ENCODE results near the gene CEP72. TPM values are rescaled to one million over a fixed set of nuclear protein-coding genes. Genes with fewer than 3 reads are reported as not detected.

Gene CEP72
- total and polyA plus RNA-seq, 2 experiments from 2014 or later = 3.2 to 4.2 TPM

DNA sequence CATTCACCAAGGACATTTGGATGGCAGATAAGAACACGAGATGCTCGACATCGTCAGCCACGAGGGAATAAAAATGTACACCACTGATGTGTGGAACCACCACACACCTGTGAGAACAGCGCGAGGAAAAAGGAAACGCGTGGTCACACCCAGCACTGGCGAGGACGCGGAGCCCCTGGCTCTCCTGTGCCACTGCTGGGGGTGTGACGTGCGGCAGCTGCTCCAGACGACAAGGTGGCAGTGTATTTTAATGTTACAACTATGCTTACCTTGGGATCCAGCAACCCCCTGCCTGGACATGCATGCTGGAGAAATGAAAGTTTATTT, 13.6 kb upstream of the CEP72 start:
- 89% methylated on average over 14 of the region's 14 CpGs for WGBS (ENCODE audit: low lambda C conversion rate, missing lambda C conversion rate)
- Histone ChIP-seq H4K20me1 (ENCODE audit: insufficient read depth, poor library complexity, severe bottlenecking) (no peaks in the 10 kb centered on the region), H3K27me3 (peaks cover 30% of the 10 kb centered on the region), H3K79me2 (no peaks in the 10 kb centered on the region), H3K9me3 (ENCODE audit: low read depth) (no peaks in the 10 kb centered on the region), H3K4me1 (ENCODE audit: insufficient read depth) (no peaks in the 10 kb centered on the region), H3K4me3 (no peak overlapping the region), H3K4me2 (no peak overlapping the region), H3K9me2 (replicated peaks; ENCODE audit: insufficient read depth) (no peaks in the 10 kb centered on the region), H3K36me3 (replicated peaks; ENCODE audit: insufficient read depth, low read depth) (no peaks in the 10 kb centered on the region), H2AFZ (no peak overlapping the region), H3K27ac (no peak overlapping the region)
- DNase-seq (ENCODE audit: low spot score) = no peak
- TF ChIP-seq, protein P1, sequence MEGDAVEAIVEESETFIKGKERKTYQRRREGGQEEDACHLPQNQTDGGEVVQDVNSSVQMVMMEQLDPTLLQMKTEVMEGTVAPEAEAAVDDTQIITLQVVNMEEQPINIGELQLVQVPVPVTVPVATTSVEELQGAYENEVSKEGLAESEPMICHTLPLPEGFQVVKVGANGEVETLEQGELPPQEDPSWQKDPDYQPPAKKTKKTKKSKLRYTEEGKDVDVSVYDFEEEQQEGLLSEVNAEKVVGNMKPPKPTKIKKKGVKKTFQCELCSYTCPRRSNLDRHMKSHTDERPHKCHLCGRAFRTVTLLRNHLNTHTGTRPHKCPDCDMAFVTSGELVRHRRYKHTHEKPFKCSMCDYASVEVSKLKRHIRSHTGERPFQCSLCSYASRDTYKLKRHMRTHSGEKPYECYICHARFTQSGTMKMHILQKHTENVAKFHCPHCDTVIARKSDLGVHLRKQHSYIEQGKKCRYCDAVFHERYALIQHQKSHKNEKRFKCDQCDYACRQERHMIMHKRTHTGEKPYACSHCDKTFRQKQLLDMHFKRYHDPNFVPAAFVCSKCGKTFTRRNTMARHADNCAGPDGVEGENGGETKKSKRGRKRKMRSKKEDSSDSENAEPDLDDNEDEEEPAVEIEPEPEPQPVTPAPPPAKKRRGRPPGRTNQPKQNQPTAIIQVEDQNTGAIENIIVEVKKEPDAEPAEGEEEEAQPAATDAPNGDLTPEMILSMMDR (IDR thresholded peaks at IDR 0.05; ENCODE audit: poor library complexity) = no peak
- TF ChIP-seq EZH2 (IDR thresholded peaks at IDR 0.05; ENCODE audit: borderline replicate concordance) = no peak
- TF ChIP-seq EZH2phosphoT487 (IDR thresholded peaks at IDR 0.05; ENCODE audit: low read depth, severe bottlenecking, unreplicated experiment) = no peak

DNA sequence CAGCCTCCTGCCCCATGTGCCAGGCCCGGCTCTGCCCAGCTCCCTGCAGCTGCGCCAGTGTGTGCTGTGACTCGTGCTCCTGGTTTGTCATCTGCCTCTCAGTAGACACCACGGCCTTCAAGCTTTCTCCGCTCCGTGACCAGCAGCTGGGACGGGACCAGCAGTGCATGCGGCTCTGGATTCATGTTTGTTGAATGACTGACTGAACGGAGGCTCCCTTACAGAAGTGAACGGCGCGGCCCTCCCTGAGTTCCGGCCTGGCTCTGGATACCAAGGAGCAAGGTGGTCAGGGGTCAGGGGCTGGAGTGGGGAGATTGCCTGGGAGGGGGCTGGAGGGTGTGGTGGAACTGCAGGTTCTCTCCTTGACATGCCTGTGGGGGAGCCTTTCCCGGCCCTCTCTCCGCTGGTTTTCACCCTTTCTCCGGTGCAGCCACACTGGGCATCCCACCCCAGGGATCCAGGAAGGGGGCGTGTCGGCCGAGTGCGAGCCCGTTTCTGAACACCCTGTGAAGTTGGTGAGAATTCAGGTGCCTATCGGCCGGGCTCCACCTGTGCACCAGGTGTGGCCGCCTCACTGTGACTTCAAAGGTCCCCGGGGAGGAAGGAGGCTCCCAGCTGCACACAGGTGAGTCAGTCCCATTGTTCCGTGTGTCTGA, 11.1 kb upstream of the CEP72 start:
- Histone ChIP-seq H3K79me2 (no peaks in the 10 kb centered on the region), H3K36me3 (replicated peaks; ENCODE audit: insufficient read depth, low read depth) (no peaks in the 10 kb centered on the region), H3K27me3 (peaks cover 22% of the 10 kb centered on the region), H4K20me1 (ENCODE audit: insufficient read depth, poor library complexity, severe bottlenecking) (no peaks in the 10 kb centered on the region), H3K9me2 (replicated peaks; ENCODE audit: insufficient read depth) (no peaks in the 10 kb centered on the region), H3K9me3 (ENCODE audit: low read depth) (no peaks in the 10 kb centered on the region), H3K4me2 (no peak overlapping the region), H3K27ac (no peak overlapping the region), H2AFZ (no peak overlapping the region), H3K4me1 (ENCODE audit: insufficient read depth) (no peaks in the 10 kb centered on the region), H3K4me3 (no peak overlapping the region)
- TF ChIP-seq EZH2 (IDR thresholded peaks at IDR 0.05; ENCODE audit: borderline replicate concordance) (no peak), EZH2phosphoT487 (IDR thresholded peaks at IDR 0.05; ENCODE audit: low read depth, severe bottlenecking, unreplicated experiment) (no peak)
- TF ChIP-seq, protein P1 (IDR thresholded peaks at IDR 0.05; ENCODE audit: poor library complexity) = no peak
- 87% methylated on average over 21 of the region's 26 CpGs for WGBS (ENCODE audit: low lambda C conversion rate, missing lambda C conversion rate)
- DNase-seq (ENCODE audit: low spot score) = no peak

DNA sequence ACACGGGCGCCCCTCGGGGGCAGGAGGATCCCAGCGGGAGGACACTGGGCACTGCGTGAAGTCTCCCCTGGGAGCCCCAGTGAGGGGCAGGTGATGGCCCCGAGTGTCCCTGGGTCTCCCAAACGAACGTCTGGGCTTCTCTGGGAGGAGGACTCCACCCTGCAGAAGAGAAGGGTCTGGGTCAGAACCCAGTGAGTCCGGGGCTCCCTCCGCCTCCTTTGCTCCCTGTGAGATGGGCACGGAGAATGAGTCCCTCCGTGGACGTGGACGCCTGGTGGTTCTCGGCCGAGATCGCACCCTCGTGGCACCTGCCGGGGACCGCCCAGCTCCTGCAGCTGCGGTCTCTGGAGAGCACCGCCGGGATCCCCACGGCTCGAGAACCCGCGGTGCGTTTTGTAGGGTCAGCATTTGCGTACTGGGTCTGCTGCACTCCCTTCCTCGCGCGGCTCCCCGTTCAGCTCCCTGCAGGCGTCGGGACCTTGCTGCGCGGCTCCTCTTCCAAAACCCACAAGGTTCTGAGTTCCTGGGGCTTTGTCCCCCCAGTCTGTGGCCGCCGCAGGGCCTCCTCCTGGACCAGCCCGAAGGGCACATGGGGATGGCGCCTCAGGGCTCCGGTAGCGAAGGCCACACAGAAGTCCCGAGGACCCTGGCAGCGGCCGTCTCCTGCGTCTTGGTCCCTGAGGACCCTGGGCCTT, 10.2 kb upstream of the CEP72 start:
- no peak overlapping the region for H2AFZ ChIP-seq
- no peak overlapping the region for H3K27ac ChIP-seq
- H3K4me2 ChIP-seq = no peak overlapping the region
- no peaks in the 10 kb centered on the region for H4K20me1 ChIP-seq (ENCODE audit: insufficient read depth, poor library complexity, severe bottlenecking)
- H3K79me2 ChIP-seq = no peaks in the 10 kb centered on the region
- no peak overlapping the region for H3K4me3 ChIP-seq
- no peaks in the 10 kb centered on the region for H3K4me1 ChIP-seq (ENCODE audit: insufficient read depth)
- H3K36me3 ChIP-seq (replicated peaks; ENCODE audit: insufficient read depth, low read depth) = no peaks in the 10 kb centered on the region
- no peaks in the 10 kb centered on the region for H3K9me2 ChIP-seq (replicated peaks; ENCODE audit: insufficient read depth)
- TF ChIP-seq EZH2 (IDR thresholded peaks at IDR 0.05; ENCODE audit: borderline replicate concordance) (no peak), EZH2phosphoT487 (IDR thresholded peaks at IDR 0.05; ENCODE audit: low read depth, severe bottlenecking, unreplicated experiment) (no peak)
- TF ChIP-seq, protein P1 (IDR thresholded peaks at IDR 0.05; ENCODE audit: poor library complexity) = no peak
- 96% methylated on average over 45 of the region's 47 CpGs for WGBS (ENCODE audit: low lambda C conversion rate, missing lambda C conversion rate)
- H3K27me3 ChIP-seq = peaks cover 20% of the 10 kb centered on the region
- no peaks in the 10 kb centered on the region for H3K9me3 ChIP-seq (ENCODE audit: low read depth)
- no peak for DNase-seq (ENCODE audit: low spot score)

Data from hepatocyte (in vitro differentiated cells).